ENCODE measurements around the gene CPT1B. TPM values are rescaled to one million over a fixed set of nuclear protein-coding genes. Genes with fewer than 3 reads are reported as not detected.
"Not testable (repeated sequence)": the region's sequence is repeated elsewhere in the genome, so short reads cannot be mapped to it uniquely, and the experiment has no call there.

Gene CPT1B
- total and polyA plus RNA-seq, 2 experiments from 2014 or later = 5.6 to 14.4 TPM

DNA sequence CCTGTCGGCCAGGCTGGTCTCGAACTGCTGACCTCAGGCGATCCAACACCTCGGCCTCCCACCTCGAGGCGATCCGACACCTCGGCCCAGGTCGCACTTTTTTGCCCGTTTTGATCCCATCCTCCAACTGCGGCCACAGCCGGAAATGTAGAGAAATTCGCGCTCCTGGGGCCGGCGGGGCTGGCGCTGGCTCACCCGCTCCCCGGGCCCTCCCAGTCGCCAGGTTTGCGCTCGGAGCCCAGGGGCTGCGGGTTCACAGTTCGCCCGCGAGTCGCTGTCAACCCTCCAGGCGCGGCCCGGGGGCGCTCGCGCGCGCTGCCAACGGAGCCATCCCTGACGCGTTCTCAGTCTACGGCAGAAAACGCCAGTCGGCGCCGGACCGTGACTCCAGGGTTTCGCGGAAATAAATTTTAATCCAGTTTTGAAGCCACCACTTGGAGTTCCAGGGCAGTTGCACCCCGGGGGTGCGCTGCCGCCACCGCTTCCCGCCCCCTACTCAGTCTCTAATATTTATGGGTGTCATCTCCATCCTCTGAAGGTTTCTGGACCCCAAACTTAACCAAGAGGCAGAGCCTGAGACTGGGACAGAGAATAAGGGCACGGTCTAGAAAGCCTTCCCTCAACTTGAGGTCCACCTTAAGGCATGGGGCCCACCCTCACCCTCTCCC, 34.0 kb downstream of the CPT1B start:
- TF ChIP-seq, protein P1, sequence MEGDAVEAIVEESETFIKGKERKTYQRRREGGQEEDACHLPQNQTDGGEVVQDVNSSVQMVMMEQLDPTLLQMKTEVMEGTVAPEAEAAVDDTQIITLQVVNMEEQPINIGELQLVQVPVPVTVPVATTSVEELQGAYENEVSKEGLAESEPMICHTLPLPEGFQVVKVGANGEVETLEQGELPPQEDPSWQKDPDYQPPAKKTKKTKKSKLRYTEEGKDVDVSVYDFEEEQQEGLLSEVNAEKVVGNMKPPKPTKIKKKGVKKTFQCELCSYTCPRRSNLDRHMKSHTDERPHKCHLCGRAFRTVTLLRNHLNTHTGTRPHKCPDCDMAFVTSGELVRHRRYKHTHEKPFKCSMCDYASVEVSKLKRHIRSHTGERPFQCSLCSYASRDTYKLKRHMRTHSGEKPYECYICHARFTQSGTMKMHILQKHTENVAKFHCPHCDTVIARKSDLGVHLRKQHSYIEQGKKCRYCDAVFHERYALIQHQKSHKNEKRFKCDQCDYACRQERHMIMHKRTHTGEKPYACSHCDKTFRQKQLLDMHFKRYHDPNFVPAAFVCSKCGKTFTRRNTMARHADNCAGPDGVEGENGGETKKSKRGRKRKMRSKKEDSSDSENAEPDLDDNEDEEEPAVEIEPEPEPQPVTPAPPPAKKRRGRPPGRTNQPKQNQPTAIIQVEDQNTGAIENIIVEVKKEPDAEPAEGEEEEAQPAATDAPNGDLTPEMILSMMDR (conservative IDR thresholded peaks at IDR 0.05; ENCODE audit: low read depth in 2 of 2) = peak; percentile 58 to 69
- TF ChIP-seq STAT1 (IDR thresholded peaks at IDR 0.05; ENCODE audit: unreplicated experiment) (no peak), CREB1 (CRISPR knock-in tag; IDR thresholded peaks at IDR 0.05; ENCODE audit: low read depth) (peak; percentile 70)

DNA sequence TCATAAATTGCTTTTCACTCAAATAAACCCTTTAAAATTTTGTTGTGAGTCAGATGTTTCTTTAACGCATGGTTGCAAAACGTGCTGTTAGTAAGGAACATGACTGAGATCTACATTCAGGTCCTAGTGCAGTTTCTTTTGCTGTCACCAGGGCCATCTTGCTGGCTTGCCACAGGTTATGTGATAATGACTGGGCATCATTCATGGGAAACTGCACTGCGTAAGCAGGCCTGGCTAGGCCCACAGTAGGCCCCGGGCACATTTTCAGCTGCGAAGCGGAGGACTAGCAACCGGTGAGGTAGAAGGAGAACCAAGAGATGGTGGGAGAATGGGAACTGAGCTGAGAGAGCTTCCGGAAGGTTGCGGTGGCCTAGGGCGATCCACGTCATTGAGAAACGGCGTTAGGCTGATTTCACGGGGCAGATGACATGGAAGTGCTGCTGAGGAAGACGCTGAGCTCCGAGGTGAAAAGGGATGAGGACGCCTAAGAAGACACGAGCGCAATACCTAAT, 35.8 kb downstream of the CPT1B start:
- TF ChIP-seq, protein P2, sequence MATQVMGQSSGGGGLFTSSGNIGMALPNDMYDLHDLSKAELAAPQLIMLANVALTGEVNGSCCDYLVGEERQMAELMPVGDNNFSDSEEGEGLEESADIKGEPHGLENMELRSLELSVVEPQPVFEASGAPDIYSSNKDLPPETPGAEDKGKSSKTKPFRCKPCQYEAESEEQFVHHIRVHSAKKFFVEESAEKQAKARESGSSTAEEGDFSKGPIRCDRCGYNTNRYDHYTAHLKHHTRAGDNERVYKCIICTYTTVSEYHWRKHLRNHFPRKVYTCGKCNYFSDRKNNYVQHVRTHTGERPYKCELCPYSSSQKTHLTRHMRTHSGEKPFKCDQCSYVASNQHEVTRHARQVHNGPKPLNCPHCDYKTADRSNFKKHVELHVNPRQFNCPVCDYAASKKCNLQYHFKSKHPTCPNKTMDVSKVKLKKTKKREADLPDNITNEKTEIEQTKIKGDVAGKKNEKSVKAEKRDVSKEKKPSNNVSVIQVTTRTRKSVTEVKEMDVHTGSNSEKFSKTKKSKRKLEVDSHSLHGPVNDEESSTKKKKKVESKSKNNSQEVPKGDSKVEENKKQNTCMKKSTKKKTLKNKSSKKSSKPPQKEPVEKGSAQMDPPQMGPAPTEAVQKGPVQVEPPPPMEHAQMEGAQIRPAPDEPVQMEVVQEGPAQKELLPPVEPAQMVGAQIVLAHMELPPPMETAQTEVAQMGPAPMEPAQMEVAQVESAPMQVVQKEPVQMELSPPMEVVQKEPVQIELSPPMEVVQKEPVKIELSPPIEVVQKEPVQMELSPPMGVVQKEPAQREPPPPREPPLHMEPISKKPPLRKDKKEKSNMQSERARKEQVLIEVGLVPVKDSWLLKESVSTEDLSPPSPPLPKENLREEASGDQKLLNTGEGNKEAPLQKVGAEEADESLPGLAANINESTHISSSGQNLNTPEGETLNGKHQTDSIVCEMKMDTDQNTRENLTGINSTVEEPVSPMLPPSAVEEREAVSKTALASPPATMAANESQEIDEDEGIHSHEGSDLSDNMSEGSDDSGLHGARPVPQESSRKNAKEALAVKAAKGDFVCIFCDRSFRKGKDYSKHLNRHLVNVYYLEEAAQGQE (IDR thresholded peaks at IDR 0.05; ENCODE audit: unreplicated experiment) = no peak
- TF ChIP-seq STAT1 (IDR thresholded peaks at IDR 0.05; ENCODE audit: unreplicated experiment) = no peak
- no peaks in the 10 kb centered on the region for H3K36me3 Mint-ChIP-seq (ENCODE audit: low read depth)
- no peaks in the 10 kb centered on the region for H3K36me3 ChIP-seq (ENCODE audit: insufficient read depth)
- H3K27ac ChIP-seq (ENCODE audit: low read depth) = no peak overlapping the region
- H4K20me1 ChIP-seq (replicated peaks; ENCODE audit: insufficient read depth) = no peaks in the 10 kb centered on the region
- H3K27me3 Mint-ChIP-seq (ENCODE audit: insufficient read depth, low read depth, poor library complexity) = peaks cover 28% of the 10 kb centered on the region
- H2AFZ ChIP-seq = no peak overlapping the region
- H3K4me1 ChIP-seq (ENCODE audit: insufficient read depth) = no peaks in the 10 kb centered on the region; the same call in 1 of the 2 replicates
- no peak overlapping the region for H3K4me3 Mint-ChIP-seq
- H3K9me3 Mint-ChIP-seq = no peaks in the 10 kb centered on the region
- no peak overlapping the region for H3K4me3 ChIP-seq
- H3K4me1 Mint-ChIP-seq = no peaks in the 10 kb centered on the region
- H3K79me2 ChIP-seq (replicated peaks; ENCODE audit: insufficient read depth) = no peaks in the 10 kb centered on the region
- H3K27me3 ChIP-seq (ENCODE audit: insufficient read depth) = peaks cover 25% of the 10 kb centered on the region
- no peak overlapping the region for H3K4me2 ChIP-seq
- no peaks in the 10 kb centered on the region for H3K9me2 ChIP-seq (ENCODE audit: insufficient read depth)
- H3K27ac Mint-ChIP-seq = no peak overlapping the region
- no peak for ATAC-seq
- DNase-seq (ENCODE audit: low spot score) = no peak
- peaks cover 7% of the 10 kb centered on the region; the same call in 1 of the 2 replicates for H3F3A ChIP-seq (replicated peaks; ENCODE audit: low read depth)

More for the DNA sequence above, 34.0 kb downstream of the CPT1B start:
- peak overlapping the region; percentile 44 for H3K4me3 ChIP-seq
- no peaks in the 10 kb centered on the region for H3K9me2 ChIP-seq (ENCODE audit: insufficient read depth)
- H4K20me1 ChIP-seq (replicated peaks; ENCODE audit: insufficient read depth) = no peaks in the 10 kb centered on the region
- H3K27me3 ChIP-seq (ENCODE audit: insufficient read depth) = peaks cover 39% of the 10 kb centered on the region
- Mint-ChIP-seq H3K36me3 (ENCODE audit: low read depth) (no peaks in the 10 kb centered on the region), H3K27ac (no peak overlapping the region), H3K4me1 (no peaks in the 10 kb centered on the region), H3K4me3 (peak overlapping the region; percentile 51; the same call in 2 of the 3 replicates), H3K9me3 (no peaks in the 10 kb centered on the region), H3K27me3 (ENCODE audit: insufficient read depth, low read depth, poor library complexity) (peaks cover 30% of the 10 kb centered on the region)
- no peak overlapping the region for H3K27ac ChIP-seq (ENCODE audit: low read depth)
- no peaks in the 10 kb centered on the region for H3K79me2 ChIP-seq (replicated peaks; ENCODE audit: insufficient read depth)
- H3K4me1 ChIP-seq (ENCODE audit: insufficient read depth) = no peaks in the 10 kb centered on the region; the same call in 1 of the 2 replicates
- peak; percentile 84 for ATAC-seq
- H2AFZ ChIP-seq = peak overlapping the region; percentile 91
- H3F3A ChIP-seq (replicated peaks; ENCODE audit: low read depth) = peaks cover 7% of the 10 kb centered on the region; the same call in 1 of the 2 replicates
- DNase-seq (ENCODE audit: low spot score) = peak; percentile 93
- peak overlapping the region; percentile 73 for H3K4me2 ChIP-seq
- no peaks in the 10 kb centered on the region for H3K36me3 ChIP-seq (ENCODE audit: insufficient read depth)

DNA sequence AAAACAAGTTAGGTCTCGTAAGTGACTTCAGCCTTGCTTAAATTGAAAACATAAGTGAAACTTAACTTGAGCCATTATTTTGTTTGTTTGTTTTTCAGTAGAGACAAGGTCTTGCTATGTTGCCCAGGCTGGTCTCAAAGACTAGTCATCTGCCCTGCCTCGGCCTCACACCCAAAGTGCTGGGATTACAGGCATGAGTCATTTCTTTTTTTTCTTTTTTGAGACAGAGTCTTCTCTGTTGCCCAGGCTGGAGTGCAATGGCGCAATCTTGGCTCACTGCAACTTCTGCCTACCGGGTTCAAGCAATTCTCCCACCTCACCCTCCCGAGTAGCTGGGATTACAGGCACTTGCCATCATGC, 36.6 kb downstream of the CPT1B start:
- not testable (repeated sequence) for H3K4me1 Mint-ChIP-seq; ATAC-seq; H3K36me3 ChIP-seq (ENCODE audit: insufficient read depth); H4K20me1 ChIP-seq (replicated peaks; ENCODE audit: insufficient read depth); H3K4me1 ChIP-seq (ENCODE audit: insufficient read depth); H3K9me2 ChIP-seq (ENCODE audit: insufficient read depth); H3K79me2 ChIP-seq (replicated peaks; ENCODE audit: insufficient read depth); H3K27ac ChIP-seq (ENCODE audit: low read depth); H3F3A ChIP-seq (replicated peaks; ENCODE audit: low read depth); H3K27ac Mint-ChIP-seq; H2AFZ ChIP-seq; H3K36me3 Mint-ChIP-seq (ENCODE audit: low read depth); H3K9me3 Mint-ChIP-seq; H3K4me3 ChIP-seq; H3K4me2 ChIP-seq; H3K4me3 Mint-ChIP-seq; DNase-seq (ENCODE audit: low spot score)
- peaks cover 21% of the 10 kb centered on the region for H3K27me3 ChIP-seq (ENCODE audit: insufficient read depth)
- H3K27me3 Mint-ChIP-seq (ENCODE audit: insufficient read depth, low read depth, poor library complexity) = peaks cover 30% of the 10 kb centered on the region

Measured in GM23338 (cell line).